HG03060 (cell line): ENCODE measurements around the gene MORN5.

Source experiments
- ATAC-seq: cut with Tn5 transposase; IDR thresholded peaks from one replicate; pipeline ENCODE4 v1.9.1; 2021; ENCODE audit warnings: low read depth, moderate number of reproducible peaks; ENCODE audit not compliant: unreplicated experiment

MORN5 gene

GRCh38 chr9:122212473-122213004 is 52.8 kb downstream of the MORN5 start:
- no peak for ATAC-seq

DNA sequence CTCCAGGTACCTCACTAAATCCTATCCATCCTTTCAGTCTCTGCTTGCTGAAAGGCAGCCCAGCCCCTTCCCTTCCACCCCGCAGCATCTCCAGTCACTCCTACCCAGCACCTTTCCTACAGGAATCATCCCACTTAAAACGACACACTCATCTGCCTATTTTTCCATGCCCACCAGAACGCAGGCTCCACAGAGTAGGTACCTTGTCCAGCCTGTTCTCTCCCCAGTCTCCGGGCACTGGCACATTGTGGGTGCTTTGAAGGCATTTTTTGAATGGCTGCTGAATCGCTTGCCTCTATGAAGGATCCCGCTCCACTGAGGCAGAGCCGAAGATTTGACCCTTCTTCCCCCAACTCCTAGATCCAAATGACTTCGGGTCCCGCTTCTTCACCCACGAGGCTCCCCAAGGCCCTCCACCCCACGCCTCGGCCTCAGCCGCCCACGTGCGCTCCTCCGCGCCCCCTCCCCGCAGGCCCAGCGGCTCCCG is 53.4 kb downstream of the MORN5 start:
- ATAC-seq = no peak

DNA sequence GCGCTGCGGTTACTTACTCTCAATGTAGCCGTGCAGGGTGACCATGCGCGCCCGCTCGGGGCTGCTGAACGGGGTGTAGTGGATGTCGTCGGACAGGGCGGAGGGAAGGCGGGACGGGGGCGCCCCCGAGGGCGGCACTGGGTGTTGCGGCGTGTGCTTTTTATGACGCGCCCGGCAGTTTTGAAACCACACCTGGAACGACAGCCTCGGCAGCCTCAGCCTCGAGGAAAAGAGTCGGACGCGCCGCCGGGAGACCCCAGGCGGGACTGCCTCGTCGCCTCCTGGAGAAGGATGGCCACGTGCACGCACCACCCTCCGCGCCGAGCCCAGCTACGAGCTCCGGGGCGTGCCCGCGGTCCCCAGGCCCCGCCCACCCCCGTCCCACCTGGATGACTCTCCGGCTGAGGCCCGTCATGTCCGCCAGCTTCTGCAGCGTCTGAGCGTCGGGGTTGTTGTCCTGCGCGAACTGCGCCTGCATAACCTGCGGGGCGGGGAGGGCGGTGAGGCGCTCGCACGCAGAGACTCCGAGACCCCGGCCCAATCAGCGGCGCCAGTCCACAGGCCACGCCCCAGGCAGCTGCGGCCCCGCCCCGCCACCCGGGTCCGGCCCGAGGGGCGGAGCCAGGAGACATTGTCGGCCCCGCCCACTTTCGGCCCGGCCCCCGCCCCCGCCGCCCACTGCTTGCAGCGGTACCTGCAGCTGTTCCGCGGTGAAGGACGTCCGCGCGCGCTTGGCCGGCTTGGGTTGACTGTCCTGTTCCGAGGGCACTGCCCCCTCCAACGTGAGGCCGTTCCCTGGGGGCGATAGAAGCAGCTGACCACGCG is 54.1 kb downstream of the MORN5 start:
- ATAC-seq = no peak

DNA sequence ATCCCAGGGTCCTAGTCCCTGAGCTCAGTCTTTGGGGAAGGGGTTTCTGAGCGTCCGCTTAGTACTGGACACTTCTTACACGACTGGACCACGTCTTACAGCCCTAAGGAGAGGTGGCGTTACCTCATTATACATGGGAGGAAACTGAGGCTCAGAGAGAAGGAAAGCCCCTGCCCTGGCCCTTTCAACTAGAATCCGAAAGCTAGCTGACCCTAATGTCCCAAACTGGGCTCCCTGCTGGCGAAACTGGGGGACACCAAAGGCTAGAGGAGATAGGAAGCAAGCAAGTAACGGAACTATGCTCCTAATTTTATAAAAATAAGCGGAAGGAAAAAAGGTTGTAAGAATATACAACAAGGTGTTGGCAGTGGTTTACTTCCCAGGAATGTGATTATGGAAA is 54.8 kb downstream of the MORN5 start:
- ATAC-seq = no peak

GRCh38 chr9:122215663-122216062 is 56.0 kb downstream of the MORN5 start:
- ATAC-seq = no peak

GRCh38 chr9:122216138-122216797 is 56.6 kb downstream of the MORN5 start:
- no peak for ATAC-seq

DNA sequence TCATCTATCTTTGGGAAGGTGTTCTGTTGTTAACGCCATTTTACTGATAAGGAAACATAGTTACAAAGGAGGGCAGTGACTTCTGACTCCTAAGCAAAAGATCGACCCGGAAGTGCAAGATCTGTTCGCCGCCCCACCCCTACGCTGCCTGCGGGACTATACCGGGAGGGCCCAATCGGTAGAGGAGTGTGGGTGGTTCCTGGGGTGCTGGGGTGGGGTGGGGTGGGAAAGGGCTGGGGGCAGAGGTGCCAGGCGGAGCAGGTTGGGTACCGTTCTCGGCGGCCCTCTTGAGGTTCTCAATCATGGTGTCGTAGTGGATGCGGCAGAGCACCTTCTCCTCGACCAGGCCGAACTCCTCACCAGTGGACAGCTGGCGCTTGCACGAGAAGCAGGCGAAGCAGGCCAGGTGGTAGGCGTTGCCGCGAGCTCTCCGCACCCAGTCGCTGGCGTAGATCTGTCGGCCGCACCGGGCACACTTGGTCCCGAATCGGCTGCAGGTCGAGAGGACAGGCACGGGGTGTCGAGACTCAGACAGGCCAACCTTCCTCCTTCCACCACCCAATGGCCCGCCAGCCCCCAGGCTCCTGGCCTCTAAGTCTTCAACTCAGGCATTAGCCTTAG is 57.2 kb downstream of the MORN5 start:
- no peak for ATAC-seq

DNA sequence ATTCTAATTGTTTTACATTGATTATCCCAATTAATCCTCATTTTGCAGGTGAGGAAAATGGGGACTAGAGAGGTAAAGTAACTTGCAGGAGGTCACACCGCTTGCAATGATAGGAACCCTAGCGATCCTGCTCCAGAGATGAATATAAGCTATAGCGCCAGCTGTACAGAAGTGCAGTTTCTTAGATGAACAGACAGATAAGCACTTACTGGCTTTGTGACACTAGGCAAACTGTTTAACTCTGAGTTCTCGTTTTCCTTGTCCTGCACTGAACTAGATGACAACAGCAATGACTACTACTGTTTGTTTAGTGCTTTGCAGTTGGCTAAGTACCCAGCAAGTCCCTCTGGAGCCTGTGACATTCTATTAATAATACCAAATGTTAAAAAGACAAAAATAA is 57.9 kb downstream of the MORN5 start:
- no peak for ATAC-seq

DNA sequence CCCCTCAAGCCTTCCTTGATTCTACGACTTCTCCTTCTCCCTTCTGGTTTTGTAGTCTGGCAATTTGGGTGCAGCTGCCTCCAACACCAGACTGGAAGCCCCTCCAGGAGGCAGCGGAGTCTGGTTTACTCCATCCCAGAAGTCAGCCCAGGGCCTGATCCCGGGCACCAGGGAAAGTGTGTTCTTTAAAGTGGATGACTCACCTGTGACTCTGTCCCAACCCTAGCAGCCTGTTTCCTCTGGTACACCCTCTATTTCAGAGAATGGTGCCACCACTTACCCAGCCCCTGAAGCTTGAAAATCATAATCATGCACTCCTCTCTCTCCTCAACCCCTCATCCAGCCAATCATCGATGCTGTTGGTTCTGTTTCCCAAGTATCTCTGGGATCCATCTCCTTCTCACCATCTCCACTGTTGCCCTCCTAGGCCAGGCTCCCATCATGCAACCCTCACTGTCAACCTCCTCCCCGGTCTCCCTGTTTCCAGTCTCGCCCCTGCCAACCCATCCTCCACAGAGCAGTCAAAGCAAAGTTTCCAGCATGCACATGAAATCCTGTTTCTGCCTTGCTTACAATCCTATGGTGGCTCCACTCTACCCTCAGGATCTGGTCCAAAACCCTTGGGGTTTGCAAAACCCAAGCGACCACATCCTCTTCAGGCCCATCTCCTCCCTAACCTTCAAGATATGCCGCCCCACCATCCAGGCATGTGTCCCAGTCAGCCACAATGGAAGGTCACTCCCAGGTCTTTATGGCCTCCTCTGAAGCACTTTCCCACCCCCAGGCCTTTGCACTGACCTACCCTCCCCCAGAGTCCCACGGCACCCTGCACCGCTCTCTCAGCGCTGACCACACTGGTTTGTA is 58.6 kb downstream of the MORN5 start:
- no peak for ATAC-seq

GRCh38 chr9:122218935-122219855 is 59.5 kb downstream of the MORN5 start:
- no peak for ATAC-seq

- no peak for ATAC-seq
Observed at GRCh38 chr9:122219856-122220672, 60.4 kb downstream of the MORN5 start.

DNA sequence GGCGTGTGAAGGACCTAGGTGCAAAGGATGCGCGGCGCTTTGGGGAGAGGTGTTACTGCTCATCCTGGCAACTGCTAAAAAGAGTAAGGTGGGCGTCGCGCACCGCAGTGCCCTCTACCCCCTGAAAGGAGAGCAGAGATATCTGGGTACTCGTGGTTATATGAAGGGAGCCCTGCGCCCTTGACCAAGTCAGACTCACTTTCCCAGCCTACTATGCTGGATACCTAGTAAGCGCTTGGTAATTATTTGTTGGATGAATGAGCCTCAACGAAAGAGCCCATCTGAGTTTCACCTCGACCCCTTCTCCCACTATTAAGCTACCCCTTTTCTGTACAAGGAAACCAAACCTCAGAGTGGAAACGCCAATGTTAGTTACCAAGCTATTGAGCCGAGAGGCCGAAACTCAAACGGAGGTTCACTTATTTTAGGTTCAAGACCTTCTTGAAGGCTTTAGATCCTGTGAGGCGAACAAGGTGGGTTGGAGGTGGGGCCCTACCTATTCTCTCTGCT is 61.0 kb downstream of the MORN5 start:
- no peak for ATAC-seq

GRCh38 chr9:122221183-122221811 is 61.6 kb downstream of the MORN5 start:
- no peak for ATAC-seq

- ATAC-seq = no peak
Observed at GRCh38 chr9:122222791-122223190, 63.1 kb downstream of the MORN5 start.

- ATAC-seq = no peak
Observed at GRCh38 chr9:122223435-122223834, 63.7 kb downstream of the MORN5 start.

GRCh38 chr9:122225312-122226141 is 65.8 kb downstream of the MORN5 start:
- ATAC-seq = no peak
